GM12801 (cell line): ENCODE data around the gene FALEC.

Experiments used
- CTCF ChIP-seq: IDR thresholded peaks from one replicate; pipeline ENCODE4 v1.5.1; 2011; ENCODE audit warnings: control low read depth; ENCODE audit not compliant: insufficient read length; ENCODE audit errors: extremely low read depth

Gene FALEC

GRCh38 chr1:150521196-150521968 lies 5.8 kb downstream of the FALEC start:
- no peak for TF ChIP-seq CTCF

- TF ChIP-seq CTCF, result no peak
Measured at GRCh38 chr1:150525348-150525747, 9.8 kb downstream of the FALEC start.

DNA sequence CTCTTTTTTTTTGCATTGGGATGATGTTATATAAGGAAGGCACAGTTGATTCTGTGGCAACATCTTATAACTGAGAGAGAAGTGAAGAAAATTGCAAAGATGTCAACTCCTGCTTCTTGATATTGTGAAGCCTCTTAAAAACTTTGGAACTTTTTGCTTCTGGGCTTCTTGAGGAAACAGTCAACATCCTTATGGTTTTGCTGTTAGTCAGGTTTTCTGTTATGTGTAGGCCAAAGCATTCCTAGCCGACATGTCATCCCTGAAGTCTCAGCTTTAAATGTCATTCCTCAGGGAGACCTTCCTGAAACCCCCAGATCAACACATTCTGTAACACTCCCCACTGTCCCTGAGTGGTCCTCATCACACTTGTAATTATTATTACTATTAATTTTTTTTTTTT lies 12.6 kb downstream of the FALEC start:
- no peak for TF ChIP-seq CTCF

- TF ChIP-seq CTCF, result no peak
Measured at GRCh38 chr1:150529017-150529416, 13.5 kb downstream of the FALEC start.

GRCh38 chr1:150530491-150531159 lies 15.1 kb downstream of the FALEC start:
- TF ChIP-seq CTCF, result no peak

DNA sequence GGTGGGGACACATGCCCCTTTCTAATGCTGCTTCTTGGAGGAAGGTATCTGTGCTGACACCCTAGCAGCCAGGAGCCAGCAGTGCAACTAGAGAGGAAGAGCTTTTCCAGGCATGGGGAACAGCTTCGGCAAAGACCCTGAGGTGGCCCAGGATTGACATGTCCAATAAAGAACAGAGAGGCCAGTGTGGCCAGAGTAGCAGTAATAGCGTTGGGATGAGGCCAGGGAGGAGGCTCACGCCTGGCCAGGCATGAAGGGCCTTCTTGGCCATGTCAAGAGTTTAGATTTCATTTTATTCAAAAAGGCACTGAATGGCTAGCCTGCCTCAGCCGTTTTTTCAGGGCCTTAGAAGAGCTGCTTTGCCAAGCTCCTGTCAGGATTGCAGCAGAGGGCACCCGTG lies 17.3 kb downstream of the FALEC start:
- no peak for TF ChIP-seq CTCF

GRCh38 chr1:150534002-150534401 lies 18.4 kb downstream of the FALEC start:
- no peak for TF ChIP-seq CTCF
